K562 (cell line): ENCODE data around the gene AGBL1. TPM values are rescaled to one million over a fixed set of nuclear protein-coding genes. Genes with fewer than 3 reads are reported as not detected.

Experiments
- ATAC-seq: fragments of 200-7000 bp; cut with Tn5 transposase; 3 replicates; pipeline ENCODE4 v1.9.1; 2020; ENCODE audit warnings: moderate library complexity
- BruUV-seq: library from RNA; stranded (reverse); fragments of 400-500 nt; replicated peaks from 2 replicates; lab custom pipeline; 2021; lab: Mats Ljungman, UMichigan
- CTCF ChIA-PET: fragments of 300-600 bp; formaldehyde crosslinking; extraction: SDS; loops from one replicate; lab custom pipeline; 2021; ENCODE audit warnings: low intra/inter-chr PET ratio; lab: Yijun Ruan, JAX
- POLR2A ChIA-PET: fragments of 300-600, 350-650 bp; sonication (Branson Sonifier 250); formaldehyde crosslinking; extraction: SDS; loops from one replicate; lab custom pipeline; 2021; ENCODE audit warnings: antibody characterized with exemption, inconsistent platforms; lab: Yijun Ruan, JAX
- DNase-seq, 4 experiments: peaks; one replicate each; pipeline versions ENCODE4 v3.0.0 to v3.0.0-alpha.2; 2011 to 2018; ENCODE audit warnings: low spot score in 3 of 4, mixed read lengths in 3 of 4; ENCODE audit errors: extremely low read depth in 1 of 4
- FAIRE-seq: peaks from 2 replicates; lab custom pipeline; 2011; peaks lifted over from hg19 to GRCh38; lab: Jason Lieb, UNC
- H2AFZ ChIP-seq: 2 replicates; pipeline ENCODE4 v1.6.0; 2011; ENCODE audit warnings: low read depth, low read length, control low read depth, inconsistent platforms
- H3K27ac ChIP-seq: fragments of 200-600 bp; 3 replicates; pipeline ENCODE4 v1.8.0; 2011; ENCODE audit warnings: low read depth, mild to moderate bottlenecking, control low read depth, inconsistent platforms, low read length, moderate library complexity, mixed read lengths; ENCODE audit errors: extremely low read depth
- H3K27me3 ChIP-seq, 2 experiments: fragments of 300-600 bp in 1 of 2; 2 replicates in 1 of 2; 3 replicates in 1 of 2; pipeline versions ENCODE4 v1.6.0 to v1.8.0; 2011; ENCODE audit warnings: inconsistent platforms in 2 of 2, low read length in 2 of 2, mild to moderate bottlenecking in 1 of 2, mixed read lengths in 1 of 2, moderate library complexity in 1 of 2; ENCODE audit not compliant: control insufficient read depth in 2 of 2, insufficient read depth in 2 of 2
- H3K36me3 ChIP-seq: fragments of 300-600 bp; 3 replicates; pipeline ENCODE4 v1.8.0; 2011; ENCODE audit warnings: mild to moderate bottlenecking, low read length, inconsistent platforms; ENCODE audit not compliant: control insufficient read depth, insufficient read depth
- H3K4me1 ChIP-seq, 2 experiments: fragments of 200-600 bp in 1 of 2; replicated peaks in 1 of 2; 2 replicates in 1 of 2; 3 replicates in 1 of 2; pipeline versions ENCODE4 v1.5.1 to v1.8.0; 2011; ENCODE audit warnings: inconsistent platforms in 2 of 2, low read length in 2 of 2, mild to moderate bottlenecking in 1 of 2, mixed read lengths in 1 of 2, moderate library complexity in 1 of 2; ENCODE audit not compliant: control insufficient read depth in 2 of 2, insufficient read depth in 2 of 2
- H3K4me2 ChIP-seq: 2 replicates; pipeline ENCODE4 v1.6.1; 2011; ENCODE audit warnings: low read length, control low read depth, inconsistent platforms, mixed read lengths; ENCODE audit not compliant: insufficient read depth
- H3K4me3 ChIP-seq: fragments of 200-600 bp; sonication (generic), shearing (Covaris generic); 2 replicates; pipeline ENCODE4 v1.5.1; 2016; ENCODE audit warnings: control low read depth, inconsistent platforms
- H3K79me2 ChIP-seq: fragments of 200-600 bp; 3 replicates; pipeline ENCODE4 v1.8.0; 2011; ENCODE audit warnings: low read length, inconsistent platforms; ENCODE audit not compliant: control insufficient read depth, insufficient read depth
- H3K9ac ChIP-seq, 2 experiments: 2 replicates each; pipeline versions ENCODE4 v1.6.0 to v1.6.1; 2011; ENCODE audit warnings: low read depth in 2 of 2, low read length in 2 of 2, control low read depth in 1 of 2, inconsistent platforms in 1 of 2, mild to moderate bottlenecking in 1 of 2, mixed read lengths in 1 of 2; ENCODE audit not compliant: insufficient read depth in 1 of 2
- H3K9me1 ChIP-seq: one replicate; pipeline ENCODE4 v1.6.0; 2011; ENCODE audit warnings: inconsistent platforms, mild to moderate bottlenecking, low read length, moderate library complexity; ENCODE audit not compliant: control insufficient read depth, insufficient read depth
- H3K9me3 ChIP-seq: replicated peaks from 2 replicates; pipeline ENCODE4 v1.5.1; 2011; ENCODE audit warnings: low read depth, low read length, inconsistent platforms; ENCODE audit not compliant: control insufficient read depth, insufficient read depth
- H4K20me1 ChIP-seq: replicated peaks from 2 replicates; pipeline ENCODE4 v1.6.1; 2011; ENCODE audit warnings: low read length, inconsistent platforms, mixed read lengths; ENCODE audit not compliant: control insufficient read depth, insufficient read depth
- CC2D1A ChIP-seq: fragments of 450-650 bp; IDR thresholded peaks from 2 replicates; pipeline ENCODE4 v1.6.1; 2017; ENCODE audit warnings: mild to moderate bottlenecking
- CXXC5 ChIP-seq: fragments of 250-450 bp; sonication (Bioruptor Pico); IDR thresholded peaks from 2 replicates; pipeline ENCODE4 v1.8.0; 2022; ENCODE audit warnings: inconsistent platforms, mild to moderate bottlenecking, moderate library complexity
- HDAC6 ChIP-seq: IDR thresholded peaks from 2 replicates; pipeline ENCODE4 v1.6.1; 2012; ENCODE audit warnings: low read depth, mild to moderate bottlenecking, control low read depth, inconsistent platforms, low read length, moderate library complexity
- MTA1 ChIP-seq: fragments of 450-650 bp; IDR thresholded peaks from 2 replicates; pipeline ENCODE4 v1.6.1; 2017; ENCODE audit warnings: borderline replicate concordance
- POLR2A ChIP-seq: fragments of 450-650 bp; conservative IDR thresholded peaks from 2 replicates; pipeline ENCODE4 v1.6.1; 2016
- RBM15 ChIP-seq: fragments of 200-400 bp; formaldehyde crosslinking; IDR thresholded peaks from 2 replicates; pipeline ENCODE4 v1.6.1; 2018; ENCODE audit warnings: mild to moderate bottlenecking, low read length, moderate library complexity; ENCODE audit not compliant: insufficient read depth
- SFPQ ChIP-seq: fragments of 200-400 bp; formaldehyde crosslinking; IDR thresholded peaks from 2 replicates; pipeline ENCODE4 v1.6.1; 2017; ENCODE audit warnings: mild to moderate bottlenecking, low read depth, low read length, moderate library complexity
- SMARCA4 ChIP-seq: fragments of 450-650 bp; IDR thresholded peaks from 2 replicates; pipeline ENCODE4 v1.6.1; 2016
- TRIM24 ChIP-seq, 2 experiments: fragments of 450-650 bp; IDR thresholded peaks; 2 replicates each; pipeline ENCODE4 v1.6.1; 2016
- ZFPM2 ChIP-seq: fragments of 250-450 bp; sonication (Bioruptor Pico); IDR thresholded peaks from 2 replicates; pipeline ENCODE4 v1.5.1; 2022; ENCODE audit warnings: mild to moderate bottlenecking
- ZNF277 ChIP-seq: fragments of 250-450 bp; sonication (Bioruptor Pico); IDR thresholded peaks from 2 replicates; pipeline ENCODE4 v1.8.0; 2022; ENCODE audit warnings: inconsistent platforms, mild to moderate bottlenecking, moderate library complexity, borderline replicate concordance
- ZNF586 ChIP-seq: fragments of 450-650 bp; formaldehyde crosslinking; conservative IDR thresholded peaks from 2 replicates; pipeline ENCODE4 v1.4.0; 2020; ENCODE audit warnings: mild to moderate bottlenecking, moderate library complexity
- ZNF639 ChIP-seq, 2 experiments: fragments of 200-800 bp in 1 of 2; sonication (Bioruptor generic) in 1 of 2; sonication (generic) in 1 of 2; formaldehyde crosslinking in 1 of 2; IDR thresholded peaks in 1 of 2; conservative IDR thresholded peaks in 1 of 2; 2 replicates each; pipeline versions ENCODE4 v1.5.0 to v1.6.1; 2016 to 2020; ENCODE audit warnings: missing compliant biosample characterization in 1 of 2, missing genetic modification characterization in 1 of 2, missing genetic modification reagents in 1 of 2
- WGBS: fragments of 100-300 bp; shearing (Covaris generic); methylation state at CpG from one replicate; pipeline ENCODE4 v1.1.6; 2016; ENCODE audit warnings: low coverage, mixed read lengths; ENCODE audit not compliant: insufficient coverage; ENCODE audit errors: missing lambda C conversion rate; 5-methylcytosine and 5-hydroxymethylcytosine counted together
- in situ Hi-C: fragments of 300-500 bp; cut with MboI; formaldehyde crosslinking; loops from 4 replicates; pipeline ENCODE4 v1.15.0; 2018; ENCODE audit warnings: inconsistent platforms, mixed read lengths
- intact Hi-C: fragments of 100-400 bp; cut with micrococcal nuclease; formaldehyde crosslinking; loops from 2 replicates; pipeline ENCODE4 v1.14.2; 2022
- polyA plus RNA-seq, 8 experiments: library from polyadenylated mRNA; depleted of rRNA in 4 of 8; stranded (reverse) in 5 of 8; unstranded in 3 of 8; fragments of >200 nt; fragmentation: Nextera tagmentation in 2 of 8; fragmentation: Illumina TruSeq in 1 of 8; extraction: Ambion mirVana in 2 of 8; extraction: Trizol in 1 of 8; gene quantifications; 2 replicates each; pipeline versions ENCODE4 v1.2.1 to v1.2.3, GENCODE V29; 2011 to 2014; ENCODE audit warnings: inconsistent platforms in 1 of 8, missing spikeins in 1 of 8
- total RNA-seq, 7 experiments: library from RNA; depleted of rRNA in 6 of 7; stranded (reverse); fragments of >200 nt in 6 of 7; fragmentation: Illumina TruSeq in 2 of 7; extraction: Trizol in 2 of 7; gene quantifications; 2 replicates each; pipeline versions ENCODE4 v1.2.1 to v1.2.3, GENCODE V29; 2011 to 2021; ENCODE audit warnings: low replicate concordance in 1 of 7

AGBL1 gene
- total and polyA plus RNA-seq, 9 of the 15 experiments (the other 6 are each of a cell fraction or from before 2014, with no cell fraction given), result not detected

- TF ChIP-seq HDAC6, result no peak
- no peak for TF ChIP-seq SMARCA4
- TF ChIP-seq CXXC5 (CRISPR knock-in tag), result no peak
- TF ChIP-seq ZFPM2 (CRISPR knock-in tag), result no peak
- TF ChIP-seq SFPQ, result no peak
- TF ChIP-seq, all 486 proteins: peak for 0
Observed at GRCh38 chr15:86852741-86853140, 773.1 kb downstream of the AGBL1 start (continued).

GRCh38 chr15:86854176-86854575, 774.5 kb downstream of the AGBL1 start:
- intact Hi-C loops, result no loop called here
- ATAC-seq (no peak), DNase-seq (no peak), FAIRE-seq (no peak)
- TF ChIP-seq ZNF277 (CRISPR knock-in tag) (no peak), ZNF639 (CRISPR knock-in tag; conservative IDR thresholded peaks at IDR 0.05 in 1 of 2, IDR thresholded peaks at IDR 0.05 in 1 of 2) (no peak), RBM15 (no peak), POLR2A (no peak), MTA1 (no peak), ZNF586 (CRISPR knock-in tag) (no peak), TRIM24 (IDR thresholded peaks at IDR 0.05) (no peak), CC2D1A (no peak)
- Histone ChIP-seq H4K20me1 (no peaks in the 10 kb centered on the region), H3K9me1 (no peaks in the 10 kb centered on the region), H3K9ac (no peak overlapping the region), H2AFZ (no peak overlapping the region), H3K9me3 (no peaks in the 10 kb centered on the region), H3K4me2 (no peak overlapping the region), H3K4me1 (no peaks in the 10 kb centered on the region), H3K36me3 (no peaks in the 10 kb centered on the region), H3K79me2 (no peaks in the 10 kb centered on the region), H3K27me3 (no peaks in the 10 kb centered on the region), H3K27ac (no peak overlapping the region), H3K4me3 (no peak overlapping the region)
- ChIA-PET POLR2A (no interaction called here), CTCF (no interaction called here)
- 0% methylated on average over 1 of the region's 1 CpG for WGBS
- in situ Hi-C loops, result no loop called here
- BruUV-seq, result no TSS peak
